Measurements from ENCODE around the gene RRM1. TPM values are rescaled to one million over a fixed set of nuclear protein-coding genes. Genes with fewer than 3 reads are reported as not detected.

RRM1 gene
- total RNA-seq, 1 experiment from 2014 or later: 138 TPM

DNA sequence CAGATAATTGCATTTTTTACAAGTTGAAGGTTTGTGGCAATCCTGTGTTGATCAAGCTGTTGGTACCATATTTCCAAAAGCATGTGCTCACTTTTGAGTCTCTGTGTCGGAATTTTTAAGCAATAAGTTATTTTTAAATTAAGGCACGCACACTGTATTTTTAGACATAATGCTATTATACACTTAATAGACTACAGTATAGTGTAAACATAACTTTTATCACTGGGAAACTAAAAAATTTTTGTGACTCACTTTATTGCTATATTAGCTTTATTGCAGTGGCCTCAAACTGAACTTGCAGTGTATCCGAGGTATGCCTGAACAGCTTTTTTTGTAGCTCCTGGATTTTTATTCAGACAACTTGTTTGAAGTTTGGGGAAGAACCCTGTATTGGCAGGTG is 31.3 kb upstream of the RRM1 start:
- no peak overlapping the region for H4K8ac ChIP-seq (replicated peaks; ENCODE audit: insufficient read length, low read depth, low read length)
- TF ChIP-seq, protein P1, sequence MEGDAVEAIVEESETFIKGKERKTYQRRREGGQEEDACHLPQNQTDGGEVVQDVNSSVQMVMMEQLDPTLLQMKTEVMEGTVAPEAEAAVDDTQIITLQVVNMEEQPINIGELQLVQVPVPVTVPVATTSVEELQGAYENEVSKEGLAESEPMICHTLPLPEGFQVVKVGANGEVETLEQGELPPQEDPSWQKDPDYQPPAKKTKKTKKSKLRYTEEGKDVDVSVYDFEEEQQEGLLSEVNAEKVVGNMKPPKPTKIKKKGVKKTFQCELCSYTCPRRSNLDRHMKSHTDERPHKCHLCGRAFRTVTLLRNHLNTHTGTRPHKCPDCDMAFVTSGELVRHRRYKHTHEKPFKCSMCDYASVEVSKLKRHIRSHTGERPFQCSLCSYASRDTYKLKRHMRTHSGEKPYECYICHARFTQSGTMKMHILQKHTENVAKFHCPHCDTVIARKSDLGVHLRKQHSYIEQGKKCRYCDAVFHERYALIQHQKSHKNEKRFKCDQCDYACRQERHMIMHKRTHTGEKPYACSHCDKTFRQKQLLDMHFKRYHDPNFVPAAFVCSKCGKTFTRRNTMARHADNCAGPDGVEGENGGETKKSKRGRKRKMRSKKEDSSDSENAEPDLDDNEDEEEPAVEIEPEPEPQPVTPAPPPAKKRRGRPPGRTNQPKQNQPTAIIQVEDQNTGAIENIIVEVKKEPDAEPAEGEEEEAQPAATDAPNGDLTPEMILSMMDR (conservative IDR thresholded peaks at IDR 0.05): no peak
- no peak overlapping the region for H3K4me2 ChIP-seq (ENCODE audit: insufficient read depth, insufficient read length, low read length)
- no peaks in the 10 kb centered on the region for H3K36me3 Mint-ChIP-seq (ENCODE audit: insufficient read depth in 1 of 3, low read depth in 3 of 3)
- H3K23ac ChIP-seq (ENCODE audit: insufficient read length, low read depth, low read length): no peak overlapping the region
- H2BK20ac ChIP-seq (ENCODE audit: low read depth, low read length, poor library complexity, severe bottlenecking): no peak overlapping the region
- H4K5ac ChIP-seq (ENCODE audit: insufficient read length, low read depth, low read length): no peak overlapping the region
- H2AK5ac ChIP-seq (ENCODE audit: insufficient read length, low read length): no peak overlapping the region
- no peak overlapping the region for H3K9ac ChIP-seq (ENCODE audit: extremely low read depth, insufficient read length, low read length)
- no peaks in the 10 kb centered on the region for H3K79me2 ChIP-seq (ENCODE audit: insufficient read depth, low read length)
- H2BK12ac ChIP-seq (ENCODE audit: insufficient read length, low read depth, low read length): no peak overlapping the region
- H3K9me3 ChIP-seq (ENCODE audit: control insufficient read depth, low read depth, low read length): no peaks in the 10 kb centered on the region
- H3K27me3 ChIP-seq (ENCODE audit: insufficient read depth, low read length): no peaks in the 10 kb centered on the region; the same call in 1 of the 2 replicates
- no peaks in the 10 kb centered on the region for H3K79me1 ChIP-seq (ENCODE audit: insufficient read depth, low read depth, low read length, poor library complexity, severe bottlenecking)
- no peaks in the 10 kb centered on the region for H3K27me3 Mint-ChIP-seq (ENCODE audit: low read depth)
- H3T11ph ChIP-seq (ENCODE audit: low read length): no peak overlapping the region
- H3K23me2 ChIP-seq (ENCODE audit: insufficient read length, low read depth, low read length, poor library complexity, severe bottlenecking): no peaks in the 10 kb centered on the region
- no peak overlapping the region for H3K14ac ChIP-seq (ENCODE audit: insufficient read depth, low read length)
- H3K4me3 Mint-ChIP-seq: no peak overlapping the region
- no peak overlapping the region for H2AFZ ChIP-seq (ENCODE audit: low read length)
- no peak overlapping the region for H3K27ac Mint-ChIP-seq
- H3K27ac ChIP-seq (ENCODE audit: insufficient read length, low read depth, low read length): no peak overlapping the region
- no CpG with 5 or more reads among the region's 3 CpGs for WGBS (ENCODE audit: extremely low coverage, insufficient read length, low lambda C conversion rate)
- no peak overlapping the region for H4K91ac ChIP-seq (ENCODE audit: insufficient read length, low read depth, low read length)
- no peak overlapping the region for H2BK120ac ChIP-seq (ENCODE audit: low read depth, low read length, poor library complexity, severe bottlenecking)
- no peak overlapping the region for H2BK15ac ChIP-seq (ENCODE audit: low read depth, low read length)
- no peak overlapping the region for H3K56ac ChIP-seq (ENCODE audit: insufficient read length, low read depth, low read length)
- H2BK5ac ChIP-seq (ENCODE audit: insufficient read length, low read length): no peak overlapping the region
- no peak for DNase-seq
- no peaks in the 10 kb centered on the region for H4K20me1 ChIP-seq (ENCODE audit: control insufficient read depth, insufficient read depth, insufficient read length)
- H3K4me1 Mint-ChIP-seq: peaks cover 6% of the 10 kb centered on the region in 2 experiments; a peak in 3 of 4 replicates
- no peak overlapping the region for H3K4ac ChIP-seq (ENCODE audit: low read depth, low read length)
- no peaks in the 10 kb centered on the region for H3K4me1 ChIP-seq (ENCODE audit: insufficient read depth, low read length)
- H3K18ac ChIP-seq (ENCODE audit: insufficient read length, low read depth, low read length): no peak overlapping the region
- H3K9me3 Mint-ChIP-seq: no peaks in the 10 kb centered on the region
